Suprapubic skin (tissue), 4 donors: ENCODE results near the gene LUC7L2. TPM values are rescaled to one million over a fixed set of nuclear protein-coding genes. Genes with fewer than 3 reads are reported as not detected.
"Not testable (repeated sequence)": the region's sequence is repeated elsewhere in the genome, so short reads cannot be mapped to it uniquely, and the experiment has no call there.

Source experiments
- DNase-seq, 2 donors: peaks; one replicate each; pipeline ENCODE4 v3.0.0-alpha.2; 2019; ENCODE audit warnings: low spot score in 2 of 2
- H3K27ac ChIP-seq: fragments of 200-600 bp; sonication (generic); one replicate; pipeline ENCODE4 v1.5.1; 2019
- H3K27me3 ChIP-seq: fragments of 200-600 bp; sonication (generic); one replicate; pipeline ENCODE4 v1.5.1; 2019
- H3K36me3 ChIP-seq: fragments of 200-600 bp; sonication (generic); one replicate; pipeline ENCODE4 v1.5.1; 2019
- H3K4me1 ChIP-seq: fragments of 200-600 bp; sonication (generic); one replicate; pipeline ENCODE4 v1.5.1; 2019
- H3K4me3 ChIP-seq: fragments of 200-600 bp; sonication (generic); one replicate; pipeline ENCODE4 v1.5.1; 2019; ENCODE audit warnings: mild to moderate bottlenecking
- H3K9me3 ChIP-seq: fragments of 200-600 bp; sonication (generic); one replicate; pipeline ENCODE4 v1.5.1; 2019
- CTCF ChIP-seq, 2 donors: fragments of 200-600 bp in 1 of 2; fragments of 450-650 bp in 1 of 2; sonication (generic) in 1 of 2; IDR thresholded peaks; one replicate each; pipeline ENCODE4 v1.5.1; 2016 to 2019; ENCODE audit warnings: antibody characterized with exemption in 2 of 2, mild to moderate bottlenecking in 1 of 2, moderate library complexity in 1 of 2
- EP300 ChIP-seq: sonication (generic); formaldehyde crosslinking; IDR thresholded peaks from one replicate; pipeline ENCODE4 v1.6.1; 2017; ENCODE audit warnings: antibody characterized with exemption
- POLR2A ChIP-seq, 2 donors: fragments of 450-650 bp; IDR thresholded peaks; one replicate each; pipeline ENCODE4 v1.6.1; 2017; ENCODE audit warnings: antibody characterized with exemption in 2 of 2, mild to moderate bottlenecking in 2 of 2, moderate library complexity in 2 of 2
- POLR2AphosphoS5 ChIP-seq, 3 donors: sonication (generic); formaldehyde crosslinking; IDR thresholded peaks; one replicate each; pipeline ENCODE4 v1.6.1; 2017; ENCODE audit warnings: antibody characterized with exemption in 3 of 3
- WGBS: methylation state at CpG from one replicate; pipeline ENCODE4 v1.1.5; 2018; 5-methylcytosine and 5-hydroxymethylcytosine counted together
- total RNA-seq, 4 donors: library from RNA; depleted of rRNA; stranded (reverse); fragments of >200 nt; gene quantifications; one replicate each; pipeline ENCODE4 v1.1.0, GENCODE V29; 2016

LUC7L2 gene
- total RNA-seq, 4 donors from 2014 or later, result 39.7 to 115 (median 51.5) TPM

GRCh38 chr7:139341776-139342226 is 17.9 kb upstream of the LUC7L2 start:
- Histone ChIP-seq H3K36me3 (peaks cover 10% of the 10 kb centered on the region), H3K27ac (peak overlapping the region; percentile 100), H3K4me3 (peak overlapping the region; percentile 88), H3K9me3 (no peaks in the 10 kb centered on the region), H3K27me3 (no peaks in the 10 kb centered on the region), H3K4me1 (peaks cover 12% of the 10 kb centered on the region)
- under 1% methylated on average over 9 of the region's 9 CpGs for WGBS
- TF ChIP-seq POLR2AphosphoS5 (IDR thresholded peaks at IDR 0.05), result peak in 1 of 3 donors; percentile 51
- no peak for TF ChIP-seq EP300
- TF ChIP-seq POLR2A (IDR thresholded peaks at IDR 0.05), result peak in 1 of 2 donors; percentile 31
- TF ChIP-seq CTCF (IDR thresholded peaks at IDR 0.05), result no peak
- no peak for DNase-seq

GRCh38 chr7:139345042-139345441 is 14.7 kb upstream of the LUC7L2 start:
- 93% methylated on average over 1 of the region's 1 CpG for WGBS
- no peak for DNase-seq
- H3K27me3 ChIP-seq, result no peaks in the 10 kb centered on the region
- H3K27ac ChIP-seq, result no peak overlapping the region
- H3K36me3 ChIP-seq, result peaks cover 15% of the 10 kb centered on the region
- H3K4me1 ChIP-seq, result peaks cover 12% of the 10 kb centered on the region
- no peak for TF ChIP-seq EP300
- TF ChIP-seq POLR2A (IDR thresholded peaks at IDR 0.05), result no peak
- no peak for TF ChIP-seq POLR2AphosphoS5 (IDR thresholded peaks at IDR 0.05)
- no peak for TF ChIP-seq CTCF (IDR thresholded peaks at IDR 0.05)
- H3K4me3 ChIP-seq, result no peak overlapping the region
- H3K9me3 ChIP-seq, result no peaks in the 10 kb centered on the region

- Histone ChIP-seq H3K4me3 (no peak overlapping the region), H3K4me1 (no peaks in the 10 kb centered on the region), H3K9me3 (no peaks in the 10 kb centered on the region), H3K36me3 (peaks cover 13% of the 10 kb centered on the region), H3K27me3 (no peaks in the 10 kb centered on the region), H3K27ac (no peak overlapping the region)
- 100% methylated on average over 2 of the region's 2 CpGs for WGBS
- no peak for TF ChIP-seq CTCF (IDR thresholded peaks at IDR 0.05)
- no peak for TF ChIP-seq POLR2AphosphoS5 (IDR thresholded peaks at IDR 0.05)
- TF ChIP-seq EP300, result no peak
- TF ChIP-seq POLR2A (IDR thresholded peaks at IDR 0.05), result no peak
- no peak for DNase-seq
Observed at GRCh38 chr7:139351027-139351426, 8.7 kb upstream of the LUC7L2 start.

- H3K27me3 ChIP-seq, result no peaks in the 10 kb centered on the region
- no peaks in the 10 kb centered on the region for H3K36me3 ChIP-seq
- peaks cover 6% of the 10 kb centered on the region for H3K4me1 ChIP-seq
- no peak overlapping the region for H3K27ac ChIP-seq
- no peak for DNase-seq
- TF ChIP-seq POLR2AphosphoS5 (IDR thresholded peaks at IDR 0.05), result no peak
- 98% methylated on average over 2 of the region's 2 CpGs for WGBS
- no peaks in the 10 kb centered on the region for H3K9me3 ChIP-seq
- H3K4me3 ChIP-seq, result no peak overlapping the region
Observed at GRCh38 chr7:139354729-139355128, 5.0 kb upstream of the LUC7L2 start.

- Histone ChIP-seq H3K9me3 (no peaks in the 10 kb centered on the region), H3K4me3 (no peak overlapping the region), H3K36me3 (no peaks in the 10 kb centered on the region), H3K4me1 (peaks cover 6% of the 10 kb centered on the region), H3K27me3 (no peaks in the 10 kb centered on the region), H3K27ac (no peak overlapping the region)
- WGBS, result 94% methylated on average over 1 of the region's 1 CpG
- TF ChIP-seq CTCF (IDR thresholded peaks at IDR 0.05) (no peak), EP300 (no peak), POLR2AphosphoS5 (IDR thresholded peaks at IDR 0.05) (no peak), POLR2A (IDR thresholded peaks at IDR 0.05) (no peak)
- DNase-seq, result no peak
Observed at GRCh38 chr7:139355320-139355719, 4.4 kb upstream of the LUC7L2 start.

- not testable (repeated sequence) for H3K36me3 ChIP-seq, DNase-seq, H3K27me3 ChIP-seq, H3K9me3 ChIP-seq
- WGBS, result 92% methylated on average over 27 of the region's 27 CpGs
- peaks cover 28% of the 10 kb centered on the region for H3K4me1 ChIP-seq
- peak overlapping the region; percentile 81 for H3K4me3 ChIP-seq
- peak overlapping the region; percentile 99 for H3K27ac ChIP-seq
Observed at GRCh38 chr7:139357729-139358506, 1.8 kb upstream of the LUC7L2 start.
